Stomach (tissue), 9 donors: Measurements from ENCODE around the gene SYCP2L. TPM values are rescaled to one million over a fixed set of nuclear protein-coding genes. Genes with fewer than 3 reads are reported as not detected.

Source experiments
- DNase-seq, 2 donors: peaks; one replicate each; pipeline versions ENCODE4 v3.0.0 to v3.0.0-alpha.2; 2013 to 2019
- H3K27ac ChIP-seq, 5 donors: fragments of 200-600 bp in 4 of 5; sonication (generic) in 4 of 5; one replicate each; pipeline ENCODE4 v1.5.1; 2013 to 2019; ENCODE audit warnings: mild to moderate bottlenecking in 1 of 5, moderate library complexity in 1 of 5
- H3K27me3 ChIP-seq, 3 donors: fragments of 200-600 bp; sonication (generic); one replicate each; pipeline ENCODE4 v1.5.1; 2017 to 2019; ENCODE audit warnings: mixed run types in 1 of 3
- H3K36me3 ChIP-seq, 4 donors: fragments of 200-600 bp; sonication (generic); 1 replicate in 3 of 4; 2 replicates in 1 of 4; pipeline ENCODE4 v1.5.1; 2016 to 2019
- H3K4me1 ChIP-seq, 4 donors: fragments of 200-600 bp; sonication (generic); one replicate each; pipeline ENCODE4 v1.5.1; 2016 to 2019
- H3K4me3 ChIP-seq, 4 donors: fragments of 200-600 bp; sonication (generic) in 3 of 4; one replicate each; pipeline ENCODE4 v1.5.1; 2016 to 2019; ENCODE audit warnings: mild to moderate bottlenecking in 1 of 4
- H3K9me3 ChIP-seq, 4 donors: fragments of 200-600 bp; sonication (generic); one replicate each; pipeline ENCODE4 v1.5.1; 2016 to 2019
- CTCF ChIP-seq, 7 experiments: fragments of 450-650 bp in 4 of 7; fragments of 200-600 bp in 3 of 7; sonication (generic) in 3 of 7; IDR thresholded peaks; one replicate each; pipeline ENCODE4 v1.5.1; 2016 to 2019; ENCODE audit warnings: antibody characterized with exemption in 7 of 7, control low read depth in 2 of 7, mild to moderate bottlenecking in 1 of 7
- EP300 ChIP-seq: sonication (generic); formaldehyde crosslinking; IDR thresholded peaks from one replicate; pipeline ENCODE4 v1.6.1; 2017; ENCODE audit warnings: antibody characterized with exemption
- POLR2A ChIP-seq, 4 donors: fragments of 450-650 bp; IDR thresholded peaks; one replicate each; pipeline ENCODE4 v1.6.1; 2016; ENCODE audit warnings: antibody characterized with exemption in 4 of 4, control low read depth in 2 of 4, mild to moderate bottlenecking in 1 of 4, moderate library complexity in 1 of 4
- POLR2AphosphoS5 ChIP-seq, 3 donors: sonication (generic); formaldehyde crosslinking; IDR thresholded peaks; one replicate each; pipeline ENCODE4 v1.6.1; 2016; ENCODE audit warnings: antibody characterized with exemption in 3 of 3
- WGBS, 5 donors: extraction: QIAGEN DNeasy Blood & Tissue Kit in 3 of 5; methylation state at CpG; one replicate each; pipeline versions ENCODE4 v1.1.5 to v1.1.7; 2013 to 2018; 5-methylcytosine and 5-hydroxymethylcytosine counted together
- intact Hi-C: fragments of 100-400 bp; cut with DNase I; formaldehyde crosslinking; loops from one replicate; pipeline ENCODE4 v1.15.1; 2023; ENCODE audit warnings: low total_unique reads
- polyA plus RNA-seq, 3 donors: library from polyadenylated mRNA; stranded (reverse); fragments of 200-250 nt; gene quantifications; one replicate each; pipeline ENCODE4 v1.2.3, GENCODE V29; 2013
- total RNA-seq, 5 donors: library from RNA; depleted of rRNA; stranded (reverse); fragments of >200 nt; gene quantifications; one replicate each; pipeline versions ENCODE4 v1.1.0 to v1.2.3, GENCODE V29; 2014 to 2016
- donor health status: healthy with polysubstance abuse.
- donor health status: Bipolar disorder and iron deficiency.
- donor health status: healthy.

Gene SYCP2L
- total and polyA plus RNA-seq, 8 donors = 0.15 to 2.6 (median 0.58) TPM; not detected in 5

GRCh38 chr6:10933126-10933525, 46.3 kb downstream of the SYCP2L start:
- no peak for DNase-seq
- intact Hi-C loops = no loop called here
- Histone ChIP-seq H3K4me3 (no peak overlapping the region), H3K27ac (no peak overlapping the region), H3K9me3 (no peaks in the 10 kb centered on the region), H3K4me1 (no peaks in the 10 kb centered on the region), H3K36me3 (no peaks in the 10 kb centered on the region), H3K27me3 (no peaks in the 10 kb centered on the region)
- no peak for TF ChIP-seq CTCF (IDR thresholded peaks at IDR 0.05)
- TF ChIP-seq POLR2A (IDR thresholded peaks at IDR 0.05) = no peak
- TF ChIP-seq EP300 = no peak
- WGBS, 5 donors = 36 to 68% (median 55%) methylated on average over 1 of the region's 1 CpG

- DNase-seq = no peak
- Histone ChIP-seq H3K27ac (no peak overlapping the region), H3K27me3 (no peaks in the 10 kb centered on the region), H3K9me3 (peaks cover 0 to 4% (median 0%) of the 10 kb centered on the region in 4 donors), H3K4me3 (no peak overlapping the region), H3K4me1 (no peaks in the 10 kb centered on the region), H3K36me3 (no peaks in the 10 kb centered on the region)
- TF ChIP-seq EP300 (no peak), POLR2AphosphoS5 (IDR thresholded peaks at IDR 0.05) (no peak), POLR2A (IDR thresholded peaks at IDR 0.05) (no peak), CTCF (IDR thresholded peaks at IDR 0.05) (no peak)
- intact Hi-C loops = no loop called here
- WGBS, 5 donors = 78 to 89% (median 86%) methylated on average over 2 of the region's 2 CpGs
These were observed 53.0 kb downstream of the SYCP2L start for GRCh38 chr6:10939840-10940239.

- WGBS, 5 donors = 69 to 78% (median 73%) methylated on average over 1 of the region's 1 CpG
- Histone ChIP-seq H3K4me3 (no peak overlapping the region), H3K27ac (no peak overlapping the region), H3K9me3 (no peaks in the 10 kb centered on the region), H3K27me3 (no peaks in the 10 kb centered on the region), H3K4me1 (no peaks in the 10 kb centered on the region), H3K36me3 (no peaks in the 10 kb centered on the region)
- no peak for DNase-seq
- no peak for TF ChIP-seq POLR2A (IDR thresholded peaks at IDR 0.05)
- no peak for TF ChIP-seq POLR2AphosphoS5 (IDR thresholded peaks at IDR 0.05)
- TF ChIP-seq EP300 = no peak
- intact Hi-C loops = no loop called here
These were observed 59.0 kb downstream of the SYCP2L start for GRCh38 chr6:10945845-10946244.

GRCh38 chr6:10947966-10948365, 61.1 kb downstream of the SYCP2L start:
- no peaks in the 10 kb centered on the region for H3K27me3 ChIP-seq
- intact Hi-C loops = no loop called here
- no peak for TF ChIP-seq EP300
- no peaks in the 10 kb centered on the region for H3K9me3 ChIP-seq
- WGBS, 5 donors = 86 to 95% (median 94%) methylated on average over 5 of the region's 5 CpGs
- H3K4me3 ChIP-seq = no peak overlapping the region
- no peak overlapping the region for H3K27ac ChIP-seq
- H3K4me1 ChIP-seq = peaks cover 0 to 3% (median 0%) of the 10 kb centered on the region in 4 donors
- no peak for DNase-seq
- H3K36me3 ChIP-seq = no peaks in the 10 kb centered on the region

- Histone ChIP-seq H3K27me3 (no peaks in the 10 kb centered on the region), H3K9me3 (no peaks in the 10 kb centered on the region), H3K4me3 (no peak overlapping the region), H3K4me1 (peaks cover 0 to 3% (median 0%) of the 10 kb centered on the region in 4 donors), H3K27ac (no peak overlapping the region), H3K36me3 (no peaks in the 10 kb centered on the region)
- 74 to 87% (median 81%) methylated on average over 6 of the region's 6 CpGs for WGBS, 5 donors
- intact Hi-C loops = loop anchor here (5.0 kb wide), 1 partner anchor 117 kb away; no protein-coding TSS in a partner anchor
- TF ChIP-seq POLR2AphosphoS5 (IDR thresholded peaks at IDR 0.05) (no peak), POLR2A (IDR thresholded peaks at IDR 0.05) (no peak)
- DNase-seq = no peak
These were observed 63.0 kb downstream of the SYCP2L start for GRCh38 chr6:10949579-10950490.
